ENCODE measurements around the gene MCF2L. TPM values are rescaled to one million over a fixed set of nuclear protein-coding genes. Genes with fewer than 3 reads are reported as not detected.
"Not testable (repeated sequence)": the region's sequence is repeated elsewhere in the genome, so short reads cannot be mapped to it uniquely, and the experiment has no call there.

Gene MCF2L
- total RNA-seq, 1 experiment from 2014 or later: 9.5 TPM

DNA sequence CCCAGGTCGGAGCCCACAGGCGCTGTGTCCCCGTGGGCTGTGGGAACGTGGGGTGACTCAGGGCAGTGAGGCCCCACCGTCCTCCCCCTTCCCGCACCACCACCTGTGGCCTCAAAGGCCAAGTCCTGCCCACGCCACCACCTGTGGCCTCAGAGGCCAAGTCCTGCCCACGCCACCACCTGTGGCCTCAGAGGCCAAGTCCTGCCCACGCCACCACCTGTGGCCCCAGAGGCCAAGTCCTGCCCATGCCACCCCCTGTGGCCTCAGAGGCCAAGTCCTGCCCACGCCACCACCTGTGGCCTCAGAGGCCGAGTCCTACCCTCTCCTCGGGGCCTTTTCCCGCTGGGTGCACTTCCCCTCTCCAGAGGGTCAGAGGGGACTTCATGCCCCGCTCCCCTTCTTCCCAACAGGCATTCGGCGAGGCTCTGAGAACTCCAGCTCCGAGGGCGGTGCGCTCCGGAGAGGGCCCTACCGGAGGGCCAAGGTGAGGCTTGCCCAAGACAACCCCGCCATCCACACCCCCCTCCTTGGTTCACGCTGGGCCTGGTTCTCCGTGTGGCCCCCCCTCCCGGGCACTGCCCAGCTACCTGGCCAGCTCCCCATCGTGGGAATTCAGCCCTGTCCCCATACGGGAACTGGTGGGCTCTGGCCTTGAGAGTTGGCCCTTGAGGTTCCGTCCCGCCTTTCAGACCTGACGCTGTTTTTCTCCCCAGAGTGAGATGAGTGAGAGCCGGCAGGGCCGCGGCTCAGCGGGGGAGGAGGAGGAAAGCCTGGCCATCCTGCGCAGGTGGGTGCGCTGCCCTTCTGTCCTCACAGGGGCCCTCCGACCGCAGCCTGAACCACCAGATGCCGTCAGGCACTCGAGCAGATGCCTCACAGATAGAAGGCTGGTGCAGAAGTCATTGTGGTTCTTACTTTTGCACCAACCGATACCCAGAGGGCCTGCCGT, 109.2 kb downstream of the MCF2L start:
- Histone ChIP-seq H3K27ac (ENCODE audit: low read depth, low read length, poor library complexity, severe bottlenecking) (no peak overlapping the region), H3K36me3 (ENCODE audit: insufficient read depth, low read length, poor library complexity, severe bottlenecking) (no peaks in the 10 kb centered on the region), H3K27me3 (replicated peaks; ENCODE audit: insufficient read depth, low read depth, low read length, poor library complexity) (no peaks in the 10 kb centered on the region), H3K4me1 (ENCODE audit: insufficient read depth, low read length, poor library complexity, severe bottlenecking) (no peaks in the 10 kb centered on the region), H3K9me3 (ENCODE audit: low read depth, low read length, poor library complexity, severe bottlenecking) (no peaks in the 10 kb centered on the region), H3K4me3 (ENCODE audit: low read depth, low read length, poor library complexity, severe bottlenecking) (no peak overlapping the region)
- CTCF ChIA-PET: no interaction called here
- BruUV-seq (replicated peaks): no TSS peak
- no peak for DNase-seq (ENCODE audit: low spot score)
- POLR2A ChIA-PET (ENCODE audit: low non-redundant PET): no interaction called here
- TF ChIP-seq, protein P1, sequence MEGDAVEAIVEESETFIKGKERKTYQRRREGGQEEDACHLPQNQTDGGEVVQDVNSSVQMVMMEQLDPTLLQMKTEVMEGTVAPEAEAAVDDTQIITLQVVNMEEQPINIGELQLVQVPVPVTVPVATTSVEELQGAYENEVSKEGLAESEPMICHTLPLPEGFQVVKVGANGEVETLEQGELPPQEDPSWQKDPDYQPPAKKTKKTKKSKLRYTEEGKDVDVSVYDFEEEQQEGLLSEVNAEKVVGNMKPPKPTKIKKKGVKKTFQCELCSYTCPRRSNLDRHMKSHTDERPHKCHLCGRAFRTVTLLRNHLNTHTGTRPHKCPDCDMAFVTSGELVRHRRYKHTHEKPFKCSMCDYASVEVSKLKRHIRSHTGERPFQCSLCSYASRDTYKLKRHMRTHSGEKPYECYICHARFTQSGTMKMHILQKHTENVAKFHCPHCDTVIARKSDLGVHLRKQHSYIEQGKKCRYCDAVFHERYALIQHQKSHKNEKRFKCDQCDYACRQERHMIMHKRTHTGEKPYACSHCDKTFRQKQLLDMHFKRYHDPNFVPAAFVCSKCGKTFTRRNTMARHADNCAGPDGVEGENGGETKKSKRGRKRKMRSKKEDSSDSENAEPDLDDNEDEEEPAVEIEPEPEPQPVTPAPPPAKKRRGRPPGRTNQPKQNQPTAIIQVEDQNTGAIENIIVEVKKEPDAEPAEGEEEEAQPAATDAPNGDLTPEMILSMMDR (conservative IDR thresholded peaks at IDR 0.05; ENCODE audit: low read depth, low read length): no peak
- TF ChIP-seq EZH2 (IDR thresholded peaks at IDR 0.05; ENCODE audit: borderline replicate concordance, low read depth, low read length, poor library complexity, severe bottlenecking): no peak
- intact Hi-C loops (cut with micrococcal nuclease; ENCODE audit: unreplicated experiment): no loop called here

DNA sequence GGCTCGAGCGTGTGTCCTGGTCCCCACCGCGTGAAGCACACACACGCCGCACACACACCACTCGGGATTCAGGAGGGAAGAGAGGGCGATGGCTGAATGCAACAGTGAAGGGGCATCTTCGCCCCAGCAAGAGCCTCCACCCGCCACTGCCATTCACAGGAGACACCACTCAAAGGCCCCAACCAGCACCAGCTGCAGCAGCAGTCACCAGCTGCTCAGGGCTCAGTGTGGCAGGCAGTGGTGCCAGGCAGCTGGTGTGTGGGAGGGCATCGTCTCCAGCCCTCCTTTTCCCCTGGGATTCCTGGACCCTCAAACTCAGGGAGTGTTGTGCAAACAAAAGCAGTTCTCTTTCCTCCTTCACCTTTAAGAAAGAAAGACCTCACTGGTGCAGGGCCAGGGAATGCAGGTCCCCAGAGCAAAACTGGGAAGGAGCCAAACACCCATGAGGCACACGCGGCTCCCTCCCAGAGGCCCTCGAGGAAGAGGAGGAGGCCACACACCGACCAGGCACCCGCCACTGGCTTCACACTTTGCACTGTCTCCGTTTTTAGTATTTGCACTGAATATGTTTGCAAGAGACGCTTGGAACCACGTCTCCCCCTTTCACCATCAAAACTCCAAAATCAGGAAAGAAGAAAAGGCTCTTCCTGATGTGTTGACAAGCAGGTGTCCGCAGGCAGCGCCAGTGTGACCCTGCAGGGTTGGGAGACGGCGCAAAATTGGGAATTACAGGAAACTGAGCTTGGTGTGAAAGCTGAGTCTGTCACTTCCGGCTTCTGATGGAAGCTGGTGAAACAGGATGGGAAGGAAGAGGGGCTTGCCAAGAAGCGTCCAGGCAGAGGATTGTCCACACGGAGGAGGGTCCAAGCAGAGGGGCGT, 110.1 kb downstream of the MCF2L start:
- H3K27me3 ChIP-seq (replicated peaks; ENCODE audit: insufficient read depth, low read depth, low read length, poor library complexity): no peaks in the 10 kb centered on the region
- DNase-seq (ENCODE audit: low spot score): no peak
- no peak overlapping the region for H3K27ac ChIP-seq (ENCODE audit: low read depth, low read length, poor library complexity, severe bottlenecking)
- H3K9me3 ChIP-seq (ENCODE audit: low read depth, low read length, poor library complexity, severe bottlenecking): no peaks in the 10 kb centered on the region
- CTCF ChIA-PET: interaction anchor here (0.7 kb wide), 1 partner anchor 395 kb away, joined by 3 read pairs; no protein-coding TSS in a partner anchor
- POLR2A ChIA-PET (ENCODE audit: low non-redundant PET): no interaction called here
- no peaks in the 10 kb centered on the region for H3K36me3 ChIP-seq (ENCODE audit: insufficient read depth, low read length, poor library complexity, severe bottlenecking)
- intact Hi-C loops (cut with micrococcal nuclease; ENCODE audit: unreplicated experiment): no loop called here
- H3K4me1 ChIP-seq (ENCODE audit: insufficient read depth, low read length, poor library complexity, severe bottlenecking): peaks cover 4% of the 10 kb centered on the region
- BruUV-seq (replicated peaks): no TSS peak
- no peak for TF ChIP-seq EZH2 (IDR thresholded peaks at IDR 0.05; ENCODE audit: borderline replicate concordance, low read depth, low read length, poor library complexity, severe bottlenecking)
- TF ChIP-seq, protein P1 (conservative IDR thresholded peaks at IDR 0.05; ENCODE audit: low read depth, low read length): no peak
- no peak overlapping the region for H3K4me3 ChIP-seq (ENCODE audit: low read depth, low read length, poor library complexity, severe bottlenecking)

DNA sequence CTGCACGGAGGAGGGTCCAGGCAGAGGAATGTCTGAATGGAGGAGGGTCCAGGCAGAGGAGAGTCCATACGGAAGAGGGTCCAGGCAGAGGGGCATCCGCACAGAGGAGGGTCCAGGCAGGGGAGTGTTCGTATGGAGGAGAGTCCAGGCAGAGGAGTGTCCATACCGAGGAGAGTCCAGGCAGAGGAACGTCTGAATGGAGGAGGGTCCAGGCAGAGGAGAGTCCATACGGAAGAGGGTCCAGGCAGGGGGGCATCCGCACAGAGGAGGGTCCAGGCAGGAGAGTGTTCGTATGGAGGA, 110.7 kb downstream of the MCF2L start:
- POLR2A ChIA-PET (ENCODE audit: low non-redundant PET): not testable (repeated sequence)

More for the DNA sequence above, 110.7 kb downstream of the MCF2L start:
- H3K9me3 ChIP-seq (ENCODE audit: low read depth, low read length, poor library complexity, severe bottlenecking); H3K27ac ChIP-seq (ENCODE audit: low read depth, low read length, poor library complexity, severe bottlenecking); H3K4me3 ChIP-seq (ENCODE audit: low read depth, low read length, poor library complexity, severe bottlenecking); H3K4me1 ChIP-seq (ENCODE audit: insufficient read depth, low read length, poor library complexity, severe bottlenecking); intact Hi-C loops (cut with micrococcal nuclease; ENCODE audit: unreplicated experiment); DNase-seq (ENCODE audit: low spot score); H3K36me3 ChIP-seq (ENCODE audit: insufficient read depth, low read length, poor library complexity, severe bottlenecking); BruUV-seq (replicated peaks); H3K27me3 ChIP-seq (replicated peaks; ENCODE audit: insufficient read depth, low read depth, low read length, poor library complexity); CTCF ChIA-PET: not testable (repeated sequence)
